CD4-positive, alpha-beta T cell (primary cell): ENCODE data around the gene HS2ST1. TPM values are rescaled to one million over a fixed set of nuclear protein-coding genes. Genes with fewer than 3 reads are reported as not detected.

Experiments
- ATAC-seq: fragments of 200-7000 bp; cut with Tn5 transposase; one replicate; pipeline ENCODE4 v1.10.0; 2022; ENCODE audit warnings: mild to moderate bottlenecking; ENCODE audit not compliant: poor library complexity
- CTCF ChIA-PET: fragments of 350-600 bp; sonication (Branson Sonifier 250); formaldehyde crosslinking; loops from one replicate; lab custom pipeline; 2021; ENCODE audit warnings: antibody characterized with exemption, inconsistent platforms; lab: Charles Lee
- POLR2A ChIA-PET: fragments of 350-600 bp; sonication (Branson Sonifier 250); formaldehyde crosslinking; loops from one replicate; lab custom pipeline; 2021; ENCODE audit warnings: antibody characterized with exemption, inconsistent platforms; lab: Charles Lee
- DNase-seq, 14 experiments: peaks; one replicate each; pipeline ENCODE4 v3.0.0-alpha.2; 2013 to 2020; ENCODE audit warnings: mixed read lengths in 2 of 14
- H3K27ac ChIP-seq, 2 donors: one replicate each; pipeline versions ENCODE4 v1.5.1 to v1.7.0; 2013; ENCODE audit warnings: low read length in 2 of 2, low read depth in 1 of 2, mild to moderate bottlenecking in 1 of 2
- H3K27me3 ChIP-seq, 2 experiments: 1 replicate in 1 of 2; 2 replicates in 1 of 2; pipeline versions ENCODE4 v1.6.1 to v1.7.0; 2013; ENCODE audit warnings: low read length in 2 of 2, control low read depth in 1 of 2, mild to moderate bottlenecking in 1 of 2, moderate library complexity in 1 of 2; ENCODE audit not compliant: insufficient read depth in 2 of 2, control insufficient read depth in 1 of 2
- H3K36me3 ChIP-seq: one replicate; pipeline ENCODE4 v1.6.1; 2013; ENCODE audit warnings: low read length, control low read depth; ENCODE audit not compliant: insufficient read depth
- H3K4me1 ChIP-seq: one replicate; pipeline ENCODE4 v1.6.1; 2013; ENCODE audit warnings: low read length, control low read depth; ENCODE audit not compliant: insufficient read depth
- H3K4me3 ChIP-seq: one replicate; pipeline ENCODE4 v1.5.1; 2013; ENCODE audit warnings: mild to moderate bottlenecking, low read length, moderate library complexity
- H3K9me3 ChIP-seq, 2 experiments: 1 replicate in 1 of 2; 2 replicates in 1 of 2; pipeline versions ENCODE4 v1.6.1 to v1.7.0; 2013; ENCODE audit warnings: low read length in 2 of 2, mild to moderate bottlenecking in 2 of 2, control low read depth in 1 of 2, moderate library complexity in 1 of 2; ENCODE audit not compliant: control insufficient read depth in 1 of 2, insufficient read depth in 1 of 2
- H3K27ac Mint-ChIP-seq: one replicate; pipeline ENCODE4 v1.8.0; 2020; ENCODE audit warnings: mixed read lengths
- H3K27me3 Mint-ChIP-seq: one replicate; pipeline ENCODE4 v1.8.0; 2021; ENCODE audit warnings: mixed read lengths
- H3K36me3 Mint-ChIP-seq: one replicate; pipeline ENCODE4 v1.8.0; 2021; ENCODE audit warnings: low read depth, mixed read lengths
- H3K4me1 Mint-ChIP-seq: one replicate; pipeline ENCODE4 v1.8.0; 2021; ENCODE audit warnings: low read depth, mixed read lengths
- H3K4me3 Mint-ChIP-seq: one replicate; pipeline ENCODE4 v1.8.0; 2020; ENCODE audit warnings: mild to moderate bottlenecking, mixed read lengths
- H3K9me3 Mint-ChIP-seq: one replicate; pipeline ENCODE4 v1.8.0; 2020; ENCODE audit warnings: mixed read lengths
- CTCF ChIP-seq: fragments of 200-600 bp; IDR thresholded peaks from one replicate; pipeline ENCODE4 v1.8.0; 2022; ENCODE audit warnings: antibody characterized with exemption, mild to moderate bottlenecking
- intact Hi-C, 2 experiments: fragments of 100-400 bp; cut with DNase I in 1 of 2; cut with micrococcal nuclease in 1 of 2; formaldehyde crosslinking; loops; one replicate each; pipeline versions ENCODE4 v1.15.1 to v1.9.0; 2023 to 2025; cut with DNase I, micrococcal nuclease
- total RNA-seq, 174 experiments: library from RNA in 2 of 174; stranded (reverse) in 2 of 174; gene quantifications; one replicate each; pipeline ENCODE4 v1.2.3 and lab custom pipeline; 2021 to 2026

Gene HS2ST1
- total RNA-seq, 2 experiments from 2014 or later = 6.7 to 6.9 TPM

- ChIA-PET CTCF (no interaction called here), POLR2A (interaction anchor here (0.7 kb wide), 1 partner anchor 551 kb away, joined by 3 read pairs; no protein-coding TSS in a partner anchor)
- peaks cover 8 to 11% of the 10 kb centered on the region in 2 experiments for H3K9me3 ChIP-seq
- H3K27ac ChIP-seq = no peak overlapping the region
- no peaks in the 10 kb centered on the region for H3K27me3 ChIP-seq
- no peak for DNase-seq
- intact Hi-C loops = no loop called here
- H3K4me3 Mint-ChIP-seq = no peak overlapping the region
- no peaks in the 10 kb centered on the region for H3K27me3 Mint-ChIP-seq
- H3K4me1 ChIP-seq = no peaks in the 10 kb centered on the region
- H3K27ac Mint-ChIP-seq = no peak overlapping the region
- ATAC-seq = no peak
- H3K4me3 ChIP-seq = no peak overlapping the region
- H3K36me3 Mint-ChIP-seq = peaks cover 21% of the 10 kb centered on the region
- peaks cover 10% of the 10 kb centered on the region for H3K9me3 Mint-ChIP-seq
- peaks cover 59% of the 10 kb centered on the region for H3K4me1 Mint-ChIP-seq
- H3K36me3 ChIP-seq = no peaks in the 10 kb centered on the region
- no peak for TF ChIP-seq CTCF
These were observed 14.4 kb downstream of the HS2ST1 start for GRCh38 chr1:86928819-86929218.

- no peaks in the 10 kb centered on the region for H3K36me3 ChIP-seq
- ATAC-seq = no peak
- Mint-ChIP-seq H3K4me3 (no peak overlapping the region), H3K27ac (peak overlapping the region; percentile 2), H3K4me1 (peaks cover 40% of the 10 kb centered on the region), H3K9me3 (no peaks in the 10 kb centered on the region), H3K36me3 (no peaks in the 10 kb centered on the region), H3K27me3 (no peaks in the 10 kb centered on the region)
- CTCF ChIA-PET = no interaction called here
- POLR2A ChIA-PET = interaction anchor here (1.2 to 1.3 kb wide), 2 partner anchors 17 to 19 kb away, joined by 3 to 5 read pairs; partner anchors contain the start of genes HS2ST1 and SELENOF
- H3K4me3 ChIP-seq = no peak overlapping the region
- no peak for TF ChIP-seq CTCF
- no peaks in the 10 kb centered on the region for H3K4me1 ChIP-seq
- no peak for DNase-seq
- H3K9me3 ChIP-seq = no peaks in the 10 kb centered on the region
- H3K27ac ChIP-seq = no peak overlapping the region
- H3K27me3 ChIP-seq = no peaks in the 10 kb centered on the region
- intact Hi-C loops = no loop called here
These were observed 18.6 kb downstream of the HS2ST1 start for GRCh38 chr1:86933051-86933450.

GRCh38 chr1:86933562-86934377, 19.3 kb downstream of the HS2ST1 start:
- peaks cover 42% of the 10 kb centered on the region for H3K4me1 Mint-ChIP-seq
- H3K4me3 ChIP-seq = no peak overlapping the region
- no peak overlapping the region for H3K27ac ChIP-seq
- intact Hi-C loops = no loop called here
- ChIA-PET CTCF (interaction anchor here (0.6 to 1.2 kb wide), 4 partner anchors 17 to 152 kb away, joined by 3 to 4 read pairs (median 3); no protein-coding TSS in a partner anchor), POLR2A (interaction anchor here (1.2 to 1.3 kb wide), 2 partner anchors 18 to 20 kb away, joined by 3 to 5 read pairs; partner anchors contain the start of genes HS2ST1 and SELENOF)
- no peaks in the 10 kb centered on the region for H3K9me3 ChIP-seq
- peak in 2 of 14 experiments; percentile 15 to 29 for DNase-seq
- no peak for TF ChIP-seq CTCF
- no peaks in the 10 kb centered on the region for H3K36me3 ChIP-seq
- ATAC-seq = peak; percentile 70
- no peaks in the 10 kb centered on the region for H3K27me3 Mint-ChIP-seq
- H3K4me3 Mint-ChIP-seq = no peak overlapping the region
- no peaks in the 10 kb centered on the region for H3K9me3 Mint-ChIP-seq
- no peaks in the 10 kb centered on the region for H3K36me3 Mint-ChIP-seq
- H3K27me3 ChIP-seq = no peaks in the 10 kb centered on the region
- no peaks in the 10 kb centered on the region for H3K4me1 ChIP-seq
- peak overlapping the region; percentile 2 for H3K27ac Mint-ChIP-seq
